Caco-2 (cell line): ENCODE measurements around the gene MAPT. TPM values are rescaled to one million over a fixed set of nuclear protein-coding genes. Genes with fewer than 3 reads are reported as not detected.
"Not testable (repeated sequence)": the region's sequence is repeated elsewhere in the genome, so short reads cannot be mapped to it uniquely, and the experiment has no call there.

ENCODE experiments used
- BruUV-seq: library from RNA; stranded (reverse); fragments of 400-500 nt; replicated peaks from 2 replicates; lab custom pipeline; 2021; lab: Mats Ljungman, UMichigan
- CTCF ChIA-PET: fragments of 300-600 bp; sonication (Branson Sonifier 250); formaldehyde crosslinking; loops from one replicate; lab custom pipeline; 2022; ENCODE audit warnings: antibody characterized with exemption; lab: Charles Lee
- POLR2A ChIA-PET: fragments of 300-600 bp; sonication (Branson Sonifier 250); formaldehyde crosslinking; loops from one replicate; lab custom pipeline; 2022; ENCODE audit warnings: antibody characterized with exemption; lab: Charles Lee
- DNase-seq, 2 experiments: peaks; one replicate each; pipeline versions ENCODE4 v3.0.0 to v3.0.0-alpha.2; 2020 to 2022
- H3K27me3 ChIP-seq: replicated peaks from 2 replicates; pipeline ENCODE4 v1.6.0; 2011; ENCODE audit warnings: low read length; ENCODE audit not compliant: control insufficient read depth, insufficient read depth
- H3K36me3 ChIP-seq: 2 replicates; pipeline ENCODE4 v1.5.1; 2011; ENCODE audit warnings: low read length; ENCODE audit not compliant: control insufficient read depth, insufficient read depth
- H3K4me1 ChIP-seq: fragments of 250-450 bp; sonication (Bioruptor Pico); 2 replicates; pipeline ENCODE4 v1.5.1; 2020; ENCODE audit warnings: mild to moderate bottlenecking
- H3K4me3 ChIP-seq: 2 replicates; pipeline ENCODE4 v1.5.1; 2011; ENCODE audit warnings: low read depth, mild to moderate bottlenecking, control low read depth, low read length
- H3K9me3 ChIP-seq: fragments of 250-450 bp; sonication (Bioruptor Pico); 2 replicates; pipeline ENCODE4 v1.5.1; 2020; ENCODE audit warnings: mild to moderate bottlenecking, moderate library complexity
- H3K27ac Mint-ChIP-seq: one replicate; pipeline ENCODE4 v1.8.0; 2022; ENCODE audit warnings: mixed read lengths; ENCODE audit not compliant: unreplicated experiment
- H3K27me3 Mint-ChIP-seq: one replicate; pipeline ENCODE4 v1.8.0; 2022; ENCODE audit warnings: mixed read lengths; ENCODE audit not compliant: insufficient read depth, unreplicated experiment
- H3K36me3 Mint-ChIP-seq: one replicate; pipeline ENCODE4 v1.8.0; 2022; ENCODE audit warnings: mild to moderate bottlenecking, mixed read lengths; ENCODE audit not compliant: insufficient read depth, unreplicated experiment
- H3K4me1 Mint-ChIP-seq: one replicate; pipeline ENCODE4 v1.8.0; 2022; ENCODE audit warnings: low read depth, mixed read lengths; ENCODE audit not compliant: unreplicated experiment
- H3K4me3 Mint-ChIP-seq: one replicate; pipeline ENCODE4 v1.8.0; 2022; ENCODE audit warnings: mild to moderate bottlenecking, moderate library complexity, mixed read lengths; ENCODE audit not compliant: unreplicated experiment
- H3K9me3 Mint-ChIP-seq: one replicate; pipeline ENCODE4 v1.8.0; 2022; ENCODE audit warnings: mixed read lengths; ENCODE audit not compliant: unreplicated experiment
- CTCF ChIP-seq, 2 experiments: fragments of 200-600 bp in 1 of 2; IDR thresholded peaks; 1 replicate in 1 of 2; 2 replicates in 1 of 2; pipeline versions ENCODE4 v1.5.1 to v1.8.0; 2011 to 2022; ENCODE audit warnings: antibody characterized with exemption in 1 of 2, control low read depth in 1 of 2, inconsistent platforms in 1 of 2, low read depth in 1 of 2, low read length in 1 of 2, mild to moderate bottlenecking in 1 of 2, moderate library complexity in 1 of 2; ENCODE audit not compliant: insufficient read depth in 1 of 2, severe bottlenecking in 1 of 2, unreplicated experiment in 1 of 2
- intact Hi-C: fragments of 100-400 bp; cut with micrococcal nuclease; formaldehyde crosslinking; loops from one replicate; pipeline ENCODE4 v1.10.0; 2022; ENCODE audit not compliant: unreplicated experiment
- total RNA-seq: library from RNA; stranded (reverse); gene quantifications from 2 replicates; pipeline ENCODE4 v1.2.3, GENCODE V29; 2022

MAPT gene
- total RNA-seq, 1 experiment from 2014 or later = 0.95 TPM

GRCh38 chr17:46003907-46004748 is 109.8 kb downstream of the MAPT start:
- no peaks in the 10 kb centered on the region for H3K27me3 Mint-ChIP-seq
- Histone ChIP-seq H3K4me1 (no peaks in the 10 kb centered on the region), H3K36me3 (no peaks in the 10 kb centered on the region), H3K27me3 (no peaks in the 10 kb centered on the region), H3K4me3 (no peak overlapping the region), H3K9me3 (no peaks in the 10 kb centered on the region)
- ChIA-PET CTCF (interaction anchor here (1.5 to 3.9 kb wide), 2 partner anchors 183 to 209 kb away, joined by 3 to 18 read pairs; no protein-coding TSS in a partner anchor), POLR2A (no interaction called here)
- peaks cover 6% of the 10 kb centered on the region for H3K4me1 Mint-ChIP-seq
- H3K27ac Mint-ChIP-seq = no peak overlapping the region
- no peaks in the 10 kb centered on the region for H3K9me3 Mint-ChIP-seq
- no peak for TF ChIP-seq CTCF (IDR thresholded peaks at IDR 0.05; ENCODE audit: insufficient read depth in 1 of 2, low read depth in 1 of 2, low read length in 1 of 2, severe bottlenecking in 1 of 2, unreplicated experiment in 1 of 2)
- DNase-seq = no peak
- H3K4me3 Mint-ChIP-seq = no peak overlapping the region
- no peaks in the 10 kb centered on the region for H3K36me3 Mint-ChIP-seq
- no TSS peak for BruUV-seq
- intact Hi-C loops = loop anchor here (10.0 kb wide), 1 partner anchor 261 kb away; no protein-coding TSS in a partner anchor

- H3K27me3 ChIP-seq, H3K36me3 Mint-ChIP-seq, H3K4me3 ChIP-seq, H3K9me3 ChIP-seq, H3K4me3 Mint-ChIP-seq, POLR2A ChIA-PET, H3K27me3 Mint-ChIP-seq, CTCF ChIA-PET, H3K36me3 ChIP-seq, BruUV-seq, H3K9me3 Mint-ChIP-seq, H3K27ac Mint-ChIP-seq, DNase-seq, H3K4me1 Mint-ChIP-seq, H3K4me1 ChIP-seq: not testable (repeated sequence)
- intact Hi-C loops = loop anchor here (10.0 kb wide), 1 partner anchor 259 kb away; no protein-coding TSS in a partner anchor
Observed at GRCh38 chr17:46006082-46006481, 111.7 kb downstream of the MAPT start.

- H3K27me3 ChIP-seq = no peaks in the 10 kb centered on the region
- no peaks in the 10 kb centered on the region for H3K9me3 Mint-ChIP-seq
- H3K4me1 Mint-ChIP-seq = no peaks in the 10 kb centered on the region
- CTCF ChIA-PET = no interaction called here
- no peak overlapping the region for H3K27ac Mint-ChIP-seq
- intact Hi-C loops = loop anchor here (10.0 kb wide), 1 partner anchor 257 kb away; no protein-coding TSS in a partner anchor
- H3K27me3 Mint-ChIP-seq = no peaks in the 10 kb centered on the region
- no TSS peak for BruUV-seq
- H3K4me3 Mint-ChIP-seq = no peak overlapping the region
- no peaks in the 10 kb centered on the region for H3K4me1 ChIP-seq
- H3K36me3 Mint-ChIP-seq = no peaks in the 10 kb centered on the region
- H3K9me3 ChIP-seq = no peaks in the 10 kb centered on the region
- no peak for DNase-seq
- TF ChIP-seq CTCF (IDR thresholded peaks at IDR 0.05; ENCODE audit: insufficient read depth in 1 of 2, low read depth in 1 of 2, low read length in 1 of 2, severe bottlenecking in 1 of 2, unreplicated experiment in 1 of 2) = no peak
- H3K4me3 ChIP-seq = no peak overlapping the region
- POLR2A ChIA-PET = no interaction called here
- no peaks in the 10 kb centered on the region for H3K36me3 ChIP-seq
Observed at GRCh38 chr17:46007461-46007965, 113.2 kb downstream of the MAPT start.
